GM19467 (cell line): ENCODE results near the gene ABHD11.

Experiments
- ATAC-seq: cut with Tn5 transposase; IDR thresholded peaks from one replicate; pipeline ENCODE4 v1.9.1; 2021; ENCODE audit warnings: mild to moderate bottlenecking, moderate library complexity; ENCODE audit not compliant: unreplicated experiment

Gene ABHD11

GRCh38 chr7:73702665-73703064, 35.9 kb downstream of the ABHD11 start:
- no peak for ATAC-seq

GRCh38 chr7:73702226-73702625, 36.4 kb downstream of the ABHD11 start:
- ATAC-seq, result no peak

DNA sequence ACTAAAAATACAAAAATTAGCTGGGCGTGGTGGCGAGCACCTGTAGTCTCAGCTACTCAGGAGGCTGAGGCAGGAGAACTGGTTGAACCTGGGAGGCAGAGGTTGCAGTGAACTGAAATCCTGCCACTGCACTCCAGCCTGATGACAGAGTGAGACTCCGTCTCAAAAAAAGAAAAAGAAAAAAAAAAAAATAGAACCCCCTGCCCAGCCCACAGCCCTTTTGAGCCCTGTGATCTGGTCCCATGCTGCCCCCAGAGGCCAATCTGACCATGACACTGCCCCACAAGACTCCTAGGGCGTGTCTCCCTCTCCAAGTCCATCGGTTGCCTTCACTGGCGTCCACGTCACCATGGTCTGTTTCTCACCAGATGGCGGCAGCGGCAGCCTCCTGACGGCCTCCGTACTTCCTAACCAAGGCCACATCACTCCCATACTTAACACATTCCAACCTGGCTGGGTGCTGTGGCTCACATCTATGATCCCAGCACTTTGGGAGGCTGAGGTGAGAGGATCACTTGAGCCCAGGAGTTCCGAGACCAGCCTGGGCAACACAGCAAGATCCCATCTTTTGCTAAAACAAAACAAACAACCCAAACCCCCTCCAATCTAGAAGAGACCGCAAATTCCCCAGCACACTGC, 37.1 kb downstream of the ABHD11 start:
- no peak for ATAC-seq

DNA sequence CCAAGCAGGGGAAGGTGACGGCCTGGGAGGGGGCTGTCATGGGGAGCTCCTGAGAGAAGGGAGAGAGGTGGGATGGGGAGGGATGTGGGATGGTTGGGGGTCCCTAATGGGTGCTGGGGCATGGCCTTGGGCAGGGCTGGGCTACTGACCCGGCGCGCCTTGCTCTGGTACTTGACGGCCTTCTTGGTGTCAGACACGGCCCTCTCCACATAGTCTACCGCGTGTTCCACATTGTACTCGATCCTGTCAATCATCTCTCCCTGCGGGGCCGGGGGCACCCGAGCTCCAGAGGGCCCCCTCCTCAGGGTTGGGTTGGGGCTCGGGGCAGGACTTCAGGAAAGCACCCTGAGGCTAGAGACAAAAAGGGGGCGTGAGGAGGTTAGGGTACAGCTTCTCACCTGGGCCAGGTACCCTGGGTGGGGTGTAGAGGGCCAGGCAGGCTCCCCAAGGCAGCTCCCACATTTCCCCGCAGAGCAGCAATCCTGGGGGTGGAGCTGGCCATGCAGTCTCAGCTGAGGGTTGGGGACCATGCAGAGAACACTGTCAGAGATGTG, 37.9 kb downstream of the ABHD11 start:
- ATAC-seq, result no peak

GRCh38 chr7:73700069-73700423, 38.6 kb downstream of the ABHD11 start:
- ATAC-seq, result no peak

DNA sequence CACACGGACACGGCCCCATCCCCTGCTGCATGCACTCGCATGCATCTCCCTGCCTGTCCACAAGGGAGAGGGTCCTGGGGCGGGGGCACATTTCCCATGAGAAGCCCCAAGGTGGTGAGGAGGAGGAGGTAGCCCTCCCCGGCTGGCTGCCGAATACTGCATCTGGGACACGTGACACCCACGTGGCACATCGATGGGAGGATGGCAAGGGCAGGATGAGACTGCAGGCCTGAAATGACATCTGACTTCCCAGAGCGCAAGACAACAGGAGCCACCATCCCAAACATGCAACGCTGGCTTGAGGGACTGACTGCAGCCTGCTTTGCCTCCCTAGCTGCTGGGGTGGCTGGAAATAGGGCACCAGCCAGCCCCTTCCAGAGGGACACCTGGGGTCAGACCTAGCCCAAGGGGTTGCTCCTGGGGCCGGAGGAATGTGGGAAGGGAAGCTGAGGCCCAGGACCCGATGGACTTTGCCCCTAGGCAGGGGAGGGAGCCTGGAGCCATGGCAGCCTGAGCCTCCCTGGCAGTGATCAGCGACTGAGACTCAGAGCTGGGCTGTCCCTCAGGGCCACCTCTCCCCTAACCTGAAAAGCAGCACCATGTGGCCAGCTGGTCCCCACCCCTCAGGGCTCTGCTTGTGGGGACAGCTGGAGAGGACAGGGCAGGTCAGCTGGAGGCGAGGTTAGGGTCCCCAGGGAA, 39.1 kb downstream of the ABHD11 start:
- ATAC-seq, result no peak

DNA sequence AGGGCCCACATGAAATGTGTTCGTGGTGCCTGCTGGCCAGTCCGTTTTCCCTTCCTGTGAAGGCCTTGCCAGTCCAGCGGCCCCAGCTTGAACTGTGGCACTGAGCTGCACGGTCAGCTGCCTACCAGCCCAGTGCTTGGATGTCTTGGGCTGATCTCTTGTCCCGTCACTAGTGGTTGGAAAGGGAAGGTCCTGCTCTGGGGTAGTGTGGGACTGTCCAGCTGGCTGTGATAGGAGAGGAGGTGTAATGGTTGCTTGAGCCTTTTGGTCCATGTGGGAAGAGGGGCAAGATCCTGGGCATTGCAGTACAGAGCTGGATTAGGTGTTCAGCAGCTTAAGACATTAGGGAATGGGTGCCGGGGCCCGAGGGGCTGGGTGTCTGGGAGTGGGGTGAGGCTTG, 40.2 kb downstream of the ABHD11 start:
- no peak for ATAC-seq

- no peak for ATAC-seq
Measured at GRCh38 chr7:73696372-73696771, 42.2 kb downstream of the ABHD11 start.

- no peak for ATAC-seq
Measured at GRCh38 chr7:73690646-73691045, 48.0 kb downstream of the ABHD11 start.

DNA sequence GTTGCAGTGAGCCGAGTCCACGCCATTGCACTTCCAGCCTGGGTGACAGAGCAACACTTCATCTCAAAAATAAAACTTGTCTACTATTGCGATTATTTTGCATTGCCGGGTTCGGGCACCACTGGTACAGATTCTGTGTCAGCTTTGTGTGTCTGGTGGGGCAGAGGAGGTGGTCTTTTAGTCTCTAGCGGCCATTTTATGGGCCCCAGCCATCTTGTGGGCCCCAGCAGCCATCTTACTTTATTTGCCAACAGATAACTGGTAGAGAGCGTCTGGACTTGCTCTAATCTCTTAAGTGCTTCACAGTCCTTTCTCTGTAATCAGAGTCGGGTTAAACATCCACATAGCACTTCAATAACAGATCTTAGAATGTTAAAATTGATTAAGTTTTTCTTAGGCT, 50.3 kb downstream of the ABHD11 start:
- no peak for ATAC-seq
